NCI-H1930 (cell line): ENCODE measurements around the gene BEGAIN.
"Not testable (repeated sequence)": the region's sequence is repeated elsewhere in the genome, so short reads cannot be mapped to it uniquely, and the experiment has no call there.

Experiments used
- DNase-seq, 2 experiments: peaks; one replicate each; lab custom pipeline; 2025; lab: John Stamatoyannopoulos, UW

BEGAIN gene

DNA sequence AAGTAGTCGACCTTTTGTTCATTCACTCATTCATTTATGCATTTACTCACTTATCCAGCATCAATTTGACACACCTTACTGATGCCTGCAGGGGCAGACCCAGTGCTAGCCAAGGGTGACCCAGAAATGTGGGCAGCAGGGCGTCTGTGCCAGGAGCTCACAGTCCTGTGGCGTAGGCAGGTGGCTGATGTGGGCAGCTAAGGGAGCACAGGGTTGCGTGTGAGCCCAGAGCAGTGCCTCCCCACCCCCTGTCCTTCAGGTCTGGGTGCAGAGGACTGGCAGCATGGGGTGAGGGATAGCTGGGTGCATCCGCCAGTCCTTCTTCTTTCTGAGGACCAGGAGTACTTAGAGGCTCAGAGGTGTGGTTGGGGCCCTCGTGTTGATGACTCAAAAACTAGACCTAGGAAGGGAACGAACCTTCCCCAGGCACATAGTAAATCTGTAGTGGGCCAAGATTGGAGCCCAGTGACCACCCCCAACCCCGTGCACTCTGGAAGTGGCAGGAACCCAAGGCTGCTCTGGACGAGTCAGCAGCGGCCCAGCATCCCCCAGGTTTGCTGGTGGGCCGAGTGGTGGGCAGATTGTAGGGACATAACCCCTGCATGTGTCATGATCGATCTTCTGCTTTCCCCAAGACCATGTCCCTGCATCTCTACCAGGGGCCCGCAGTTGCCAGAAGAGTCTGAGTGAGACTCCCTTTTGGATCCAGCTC lies 63.9 kb downstream of the BEGAIN start:
- no peak for DNase-seq

DNA sequence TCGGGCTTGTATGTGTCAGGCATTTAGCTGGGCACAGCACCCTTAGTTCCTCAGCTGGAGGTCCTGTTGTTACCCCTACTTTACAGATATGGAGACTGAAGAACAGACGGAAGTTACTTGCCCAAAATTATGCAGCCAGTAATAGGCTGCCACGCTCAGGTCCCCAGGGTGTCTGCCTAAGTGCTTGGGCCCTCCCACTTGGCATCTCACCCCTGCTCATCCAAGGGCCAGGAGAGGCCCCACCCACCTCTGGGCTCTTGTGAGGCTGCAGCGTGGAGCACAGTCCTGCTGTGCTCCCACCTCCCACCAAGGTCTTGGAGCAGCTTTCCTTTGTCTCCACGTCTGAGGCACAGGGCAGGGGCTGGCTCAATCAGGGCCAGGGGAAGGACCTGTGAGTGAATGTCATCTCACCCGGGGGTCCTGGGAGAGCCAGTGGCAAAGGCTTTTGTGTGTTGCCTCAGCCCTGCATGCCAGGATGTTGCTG lies 64.6 kb downstream of the BEGAIN start:
- no peak for DNase-seq

DNA sequence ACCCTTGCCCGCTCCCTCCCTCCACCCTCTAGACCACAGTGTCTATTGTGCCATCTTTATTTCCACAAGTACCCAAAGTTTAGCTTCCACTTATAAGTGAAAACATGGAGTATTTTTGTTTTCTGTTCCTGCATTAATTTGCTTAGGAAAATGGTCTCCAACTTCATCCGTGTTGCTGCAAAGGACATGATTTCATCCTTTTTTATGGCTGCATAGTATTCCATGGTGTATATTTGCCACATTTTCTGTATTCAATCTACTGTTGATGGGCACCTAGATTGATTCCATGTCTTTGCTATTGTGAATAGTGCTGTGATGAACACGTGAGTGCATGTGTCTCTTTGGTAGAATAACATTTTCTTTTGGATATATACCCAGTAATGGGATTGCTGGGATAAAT lies 81.2 kb downstream of the BEGAIN start:
- not testable (repeated sequence) for DNase-seq

DNA sequence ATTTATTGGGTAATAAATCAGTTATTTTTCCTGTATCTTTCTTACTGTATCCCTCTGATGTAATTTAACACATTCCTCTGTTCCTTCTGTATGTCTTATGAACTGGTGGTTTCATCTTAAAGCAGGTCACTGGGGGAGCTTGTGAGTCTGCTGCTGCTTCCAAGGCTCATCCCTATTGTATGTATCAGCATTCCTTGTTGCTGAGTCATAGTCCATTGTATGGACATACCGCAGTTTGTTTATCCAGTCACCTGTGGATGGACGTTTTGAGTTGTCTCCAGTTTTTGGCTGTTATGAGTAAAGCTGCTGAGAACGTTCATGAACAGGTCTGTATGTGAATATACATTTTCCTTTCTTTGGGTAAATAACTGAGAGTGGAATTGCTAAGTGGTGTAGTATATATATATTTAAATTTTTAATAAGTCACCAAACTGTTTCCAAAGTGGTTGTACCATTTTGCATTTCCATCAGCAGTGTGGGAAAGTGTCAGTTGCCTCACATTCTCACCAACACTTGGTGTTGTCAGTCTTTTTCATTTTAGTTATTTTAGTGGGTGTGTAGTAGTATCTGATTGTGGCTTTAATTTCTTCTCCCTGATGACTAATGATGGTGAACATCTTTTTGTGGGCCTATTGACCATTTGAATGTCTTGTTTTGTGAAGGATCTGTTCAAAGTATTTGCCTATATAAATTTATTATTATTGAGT lies 82.7 kb downstream of the BEGAIN start:
- DNase-seq: no peak

DNA sequence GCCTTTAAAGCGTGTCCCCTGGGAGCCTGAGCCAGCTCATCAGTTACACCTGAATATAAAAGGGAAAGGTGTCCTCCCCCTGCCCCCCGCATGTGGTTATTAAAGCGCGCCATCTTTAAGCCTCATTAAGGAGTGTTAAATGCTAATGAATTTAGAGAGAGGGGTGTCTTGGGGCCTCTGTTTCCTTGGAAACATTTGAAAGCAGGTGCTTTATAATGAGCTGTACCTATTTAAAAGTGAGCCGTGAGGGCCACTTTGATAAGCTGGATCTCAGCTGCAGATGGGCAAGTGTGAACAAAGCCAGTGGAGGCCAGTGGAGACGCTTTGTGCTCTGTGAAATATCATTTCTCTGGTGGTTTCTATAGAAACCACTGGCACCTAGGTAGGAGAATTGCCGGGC lies 84.0 kb downstream of the BEGAIN start:
- DNase-seq: peak; percentile 5 to 15

DNA sequence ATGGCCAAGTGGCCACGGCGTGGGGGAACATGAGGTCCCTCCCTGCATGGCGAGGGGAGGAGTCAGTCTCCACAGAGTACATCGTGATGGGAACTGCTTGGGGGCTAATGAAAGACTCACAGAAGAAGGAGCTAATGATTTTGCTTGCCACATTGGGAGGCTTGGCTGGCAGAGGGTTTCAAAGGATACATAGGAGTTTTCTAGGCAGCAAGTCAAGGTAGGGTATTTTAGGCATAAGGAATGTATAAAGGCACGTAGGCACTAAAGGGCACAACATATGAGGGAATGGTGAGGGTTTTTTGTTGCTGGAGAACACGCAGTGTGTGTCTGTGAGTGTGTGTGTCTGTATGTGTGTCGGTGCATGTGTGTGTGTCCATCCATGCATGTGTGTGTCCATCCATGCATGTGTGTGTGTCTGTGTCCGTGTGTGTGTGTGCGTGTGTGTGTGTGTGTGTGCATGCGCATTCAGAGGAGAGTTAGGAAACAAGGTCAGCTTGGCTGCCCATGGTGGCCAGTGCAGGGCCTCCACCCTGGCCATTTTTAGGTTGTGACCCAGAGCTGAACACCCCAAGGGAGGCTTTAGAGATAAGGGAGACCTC lies 84.5 kb downstream of the BEGAIN start:
- no peak for DNase-seq

DNA sequence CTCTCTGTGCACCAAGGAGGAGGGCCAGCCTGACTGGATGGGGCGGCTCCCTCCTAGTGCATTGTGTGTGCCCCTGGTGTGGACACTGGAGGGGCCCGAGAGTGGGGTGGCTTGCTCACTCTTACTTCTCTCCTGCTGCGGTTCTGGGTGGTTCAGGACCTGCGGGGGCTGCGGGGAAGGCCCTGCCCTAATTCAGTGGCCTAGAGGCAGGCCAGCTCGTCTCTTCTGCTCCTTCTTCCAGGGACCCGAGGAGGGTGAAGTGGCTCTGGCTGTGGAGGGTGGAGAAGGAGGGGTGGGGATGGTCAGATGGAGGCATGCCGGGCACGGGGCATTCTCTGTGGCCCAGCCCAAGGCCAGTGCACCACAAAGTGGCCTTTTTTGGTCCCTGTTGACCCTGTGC lies 87.1 kb downstream of the BEGAIN start:
- no peak for DNase-seq

DNA sequence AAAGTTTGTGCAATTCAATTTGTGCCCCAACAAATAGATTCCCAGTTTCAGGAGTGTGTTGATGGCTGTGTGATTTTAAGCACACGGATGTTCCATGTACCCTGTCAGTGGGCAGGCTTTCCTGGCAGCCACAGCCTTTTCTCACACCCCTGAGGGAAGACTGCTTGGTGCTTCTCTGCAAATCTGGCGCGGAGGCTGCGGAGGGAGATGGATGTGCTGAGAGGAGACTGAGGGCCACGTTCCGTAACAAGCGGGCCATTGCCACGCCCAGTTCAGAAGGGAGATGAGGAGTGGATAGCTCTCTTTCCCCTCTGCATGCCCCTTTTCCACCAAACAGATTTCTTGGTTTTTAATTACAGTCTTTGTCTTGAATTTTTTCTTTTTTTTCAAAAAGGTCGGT lies 89.1 kb downstream of the BEGAIN start:
- no peak for DNase-seq

DNA sequence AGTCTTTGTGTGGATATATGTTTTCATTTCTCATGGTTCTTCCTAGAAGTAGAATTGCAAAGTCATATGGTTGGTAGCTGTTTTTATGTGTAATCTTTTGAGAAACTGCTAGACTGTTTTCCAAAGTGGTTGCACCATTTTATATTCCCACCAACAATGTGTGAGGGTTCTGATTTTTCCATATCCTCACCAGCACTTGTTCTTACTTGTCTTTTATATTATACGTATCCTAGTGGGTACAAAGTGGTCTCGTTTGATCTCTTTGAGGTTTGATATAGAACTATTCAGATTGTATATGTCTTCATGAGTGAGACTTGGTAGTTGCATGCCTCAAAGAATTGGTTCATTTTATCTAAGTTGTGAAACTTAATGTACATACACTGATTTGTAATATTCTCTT lies 91.3 kb downstream of the BEGAIN start:
- no peak for DNase-seq

DNA sequence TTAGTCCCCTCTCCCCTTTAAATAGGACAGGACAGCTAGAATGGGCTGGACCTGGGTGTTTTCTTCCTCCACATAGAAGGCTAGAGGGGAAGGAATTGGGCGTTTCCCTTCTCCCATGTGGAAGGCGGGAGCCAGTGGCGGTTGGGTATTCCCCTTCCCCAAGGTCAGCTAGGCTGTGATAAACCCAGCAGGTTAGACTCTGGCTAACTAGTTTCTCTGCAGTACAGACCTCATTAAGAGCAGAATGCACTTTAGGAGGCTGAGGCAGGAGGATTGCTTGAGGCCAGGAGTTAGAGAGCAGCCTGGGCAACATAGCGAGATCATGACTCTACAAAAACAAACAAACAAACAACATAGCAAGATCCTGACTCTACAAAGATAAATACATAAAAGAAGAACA lies 92.6 kb downstream of the BEGAIN start:
- DNase-seq: no peak

DNA sequence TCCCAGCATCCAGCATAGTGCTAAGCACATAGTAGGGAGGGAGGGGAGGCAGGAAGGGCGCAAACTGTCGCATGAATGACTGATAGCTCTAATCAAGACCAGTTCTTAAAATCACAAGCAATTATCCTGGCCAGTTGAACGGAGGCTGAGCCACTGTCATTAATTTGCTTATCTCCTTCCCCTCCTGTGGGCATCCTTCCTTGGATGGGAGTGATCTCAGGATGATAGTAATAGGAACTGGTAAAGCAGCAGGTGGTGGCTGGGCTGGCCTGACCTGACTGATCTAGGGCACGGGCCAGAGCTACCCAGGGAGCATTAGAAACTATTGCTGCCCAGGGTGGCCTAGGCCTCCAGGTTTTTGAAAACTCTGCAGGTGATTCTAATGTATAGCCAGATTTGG lies 97.0 kb downstream of the BEGAIN start:
- DNase-seq: no peak

DNA sequence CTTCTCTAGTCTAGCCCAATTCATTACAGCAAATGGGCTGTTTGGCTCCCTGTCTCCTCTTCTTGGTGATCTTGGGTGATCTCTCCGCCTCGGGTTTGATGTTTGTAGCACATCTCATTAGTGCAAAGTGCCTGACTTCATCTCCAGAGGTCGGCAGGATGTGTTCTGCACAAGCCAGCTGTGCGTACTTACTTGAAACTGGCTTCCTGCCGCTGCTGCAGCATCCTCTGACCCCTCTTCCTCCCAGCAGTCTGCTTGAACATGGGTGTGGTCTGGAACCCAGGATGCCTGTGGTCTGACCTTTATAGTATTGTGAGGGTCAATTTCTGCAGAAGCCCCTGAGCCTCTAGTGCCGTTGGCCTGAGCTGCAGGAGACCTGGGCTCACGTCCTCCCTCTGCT lies 99.2 kb downstream of the BEGAIN start:
- DNase-seq: no peak

DNA sequence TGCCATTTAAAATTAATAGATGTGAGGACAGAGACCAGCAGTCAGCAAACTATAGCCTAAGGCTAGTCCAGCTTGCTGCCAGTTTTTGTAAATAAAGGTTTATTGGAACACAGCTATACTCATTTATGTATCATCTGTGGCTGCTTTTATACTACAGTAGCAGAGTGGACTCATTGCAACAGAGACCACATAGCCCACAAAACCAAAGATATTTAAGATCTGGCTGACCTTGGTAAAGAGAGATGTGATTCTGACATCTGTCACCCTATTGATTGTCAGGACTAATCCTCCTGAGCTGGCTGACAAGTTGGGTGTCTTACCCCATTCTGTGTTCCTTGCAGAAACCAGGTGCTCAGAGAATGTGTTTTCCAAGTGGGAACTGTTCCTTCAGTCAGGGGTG lies 99.9 kb downstream of the BEGAIN start:
- no peak for DNase-seq
